Nephron progenitor cell (in vitro differentiated cells): Measurements from ENCODE around the gene PDS5B.
"Not testable (repeated sequence)": the region's sequence is repeated elsewhere in the genome, so short reads cannot be mapped to it uniquely, and the experiment has no call there.

Source experiments
- DNase-seq: peaks from one replicate; pipeline ENCODE4 v3.0.0; 2021
- H3K27ac Mint-ChIP-seq: 2 replicates; pipeline ENCODE4 v1.8.0; 2021; ENCODE audit warnings: mild to moderate bottlenecking, moderate library complexity, mixed read lengths
- H3K27me3 Mint-ChIP-seq: 2 replicates; pipeline ENCODE4 v1.8.0; 2021; ENCODE audit warnings: mild to moderate bottlenecking, low read depth, mixed read lengths; ENCODE audit not compliant: poor library complexity
- H3K36me3 Mint-ChIP-seq: 2 replicates; pipeline ENCODE4 v1.8.0; 2021; ENCODE audit warnings: low read depth, mixed read lengths
- H3K4me1 Mint-ChIP-seq: 2 replicates; pipeline ENCODE4 v1.8.0; 2021; ENCODE audit warnings: mixed read lengths
- H3K4me3 Mint-ChIP-seq: 2 replicates; pipeline ENCODE4 v1.8.0; 2021; ENCODE audit warnings: mild to moderate bottlenecking, moderate library complexity, mixed read lengths
- H3K9me3 Mint-ChIP-seq: 2 replicates; pipeline ENCODE4 v1.8.0; 2021; ENCODE audit warnings: mild to moderate bottlenecking, moderate library complexity, mixed read lengths
- CTCF ChIP-seq: fragments of 200-600 bp; sonication (generic); IDR thresholded peaks from 2 replicates; pipeline ENCODE4 v1.5.0; 2021; ENCODE audit warnings: antibody characterized with exemption

The PDS5B gene

GRCh38 chr13:32821149-32821688 is 235.0 kb downstream of the PDS5B start:
- no peaks in the 10 kb centered on the region for H3K36me3 Mint-ChIP-seq
- peaks cover 8% of the 10 kb centered on the region for H3K27me3 Mint-ChIP-seq
- H3K4me1 Mint-ChIP-seq = peaks cover 5% of the 10 kb centered on the region
- peak overlapping the region; percentile 40 for H3K27ac Mint-ChIP-seq
- DNase-seq = no peak
- H3K9me3 Mint-ChIP-seq = peaks cover 13% of the 10 kb centered on the region
- no peak for TF ChIP-seq CTCF
- no peak overlapping the region for H3K4me3 Mint-ChIP-seq

DNA sequence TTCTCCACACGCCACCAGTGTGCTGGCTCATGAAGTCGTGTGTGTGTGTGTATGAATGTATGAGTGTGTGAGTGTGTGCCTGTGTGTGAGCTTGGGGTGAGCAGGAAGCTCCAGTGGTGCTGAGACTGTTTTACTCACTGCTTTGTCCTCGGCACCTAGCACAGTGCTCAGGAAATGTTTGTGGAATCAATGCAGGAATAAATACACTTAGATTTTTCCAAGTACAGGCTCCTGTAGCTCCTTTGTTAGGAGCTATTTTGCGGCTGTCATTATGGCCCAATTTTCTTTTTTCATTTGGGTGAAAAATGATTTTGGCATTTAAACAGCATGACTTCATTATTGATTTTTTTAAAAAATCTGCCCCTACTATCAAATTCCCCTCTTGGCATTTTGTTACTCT is 236.5 kb downstream of the PDS5B start:
- DNase-seq = no peak
- Mint-ChIP-seq H3K9me3 (no peaks in the 10 kb centered on the region), H3K4me3 (no peak overlapping the region), H3K4me1 (peaks cover 5% of the 10 kb centered on the region), H3K36me3 (no peaks in the 10 kb centered on the region), H3K27me3 (peaks cover 8% of the 10 kb centered on the region), H3K27ac (no peak overlapping the region)
- TF ChIP-seq CTCF = no peak

GRCh38 chr13:32823597-32823996 is 237.3 kb downstream of the PDS5B start:
- TF ChIP-seq CTCF = no peak
- peaks cover 8% of the 10 kb centered on the region for H3K27me3 Mint-ChIP-seq
- H3K27ac Mint-ChIP-seq = no peak overlapping the region
- H3K4me1 Mint-ChIP-seq = peaks cover 7% of the 10 kb centered on the region
- no peak for DNase-seq
- no peaks in the 10 kb centered on the region for H3K9me3 Mint-ChIP-seq
- no peaks in the 10 kb centered on the region for H3K36me3 Mint-ChIP-seq
- no peak overlapping the region for H3K4me3 Mint-ChIP-seq

GRCh38 chr13:32824061-32824460 is 237.8 kb downstream of the PDS5B start:
- Mint-ChIP-seq H3K4me1 (peaks cover 11% of the 10 kb centered on the region), H3K27ac (no peak overlapping the region), H3K4me3 (no peak overlapping the region), H3K36me3 (no peaks in the 10 kb centered on the region), H3K27me3 (peaks cover 4% of the 10 kb centered on the region), H3K9me3 (no peaks in the 10 kb centered on the region)
- no peak for DNase-seq
- no peak for TF ChIP-seq CTCF

DNA sequence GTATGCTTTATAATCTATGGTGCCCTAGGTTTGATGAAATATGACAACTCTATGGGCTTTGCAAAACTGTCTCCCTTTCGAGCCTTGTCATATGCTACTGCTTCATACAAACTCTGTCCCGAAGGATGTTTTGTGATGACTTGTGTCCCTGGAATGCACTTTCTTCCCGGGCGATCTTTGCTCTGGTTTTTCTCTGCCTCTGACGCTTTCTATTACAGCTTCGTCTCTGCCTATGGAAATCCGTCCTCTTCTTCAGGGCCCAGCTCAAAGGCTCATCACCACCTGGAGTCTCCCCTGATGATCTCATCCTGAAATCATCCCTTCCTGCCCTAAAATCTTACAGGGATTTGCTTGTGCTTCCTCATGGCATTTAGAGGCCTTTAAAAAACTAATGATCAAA is 238.4 kb downstream of the PDS5B start:
- Mint-ChIP-seq H3K4me3 (no peak overlapping the region), H3K27me3 (peaks cover 4% of the 10 kb centered on the region), H3K36me3 (no peaks in the 10 kb centered on the region), H3K9me3 (no peaks in the 10 kb centered on the region), H3K27ac (no peak overlapping the region), H3K4me1 (peaks cover 17% of the 10 kb centered on the region)
- no peak for DNase-seq
- TF ChIP-seq CTCF = no peak

GRCh38 chr13:32825481-32825880 is 239.2 kb downstream of the PDS5B start:
- Mint-ChIP-seq H3K27ac (no peak overlapping the region), H3K4me3 (no peak overlapping the region), H3K27me3 (peaks cover 4% of the 10 kb centered on the region)

DNA sequence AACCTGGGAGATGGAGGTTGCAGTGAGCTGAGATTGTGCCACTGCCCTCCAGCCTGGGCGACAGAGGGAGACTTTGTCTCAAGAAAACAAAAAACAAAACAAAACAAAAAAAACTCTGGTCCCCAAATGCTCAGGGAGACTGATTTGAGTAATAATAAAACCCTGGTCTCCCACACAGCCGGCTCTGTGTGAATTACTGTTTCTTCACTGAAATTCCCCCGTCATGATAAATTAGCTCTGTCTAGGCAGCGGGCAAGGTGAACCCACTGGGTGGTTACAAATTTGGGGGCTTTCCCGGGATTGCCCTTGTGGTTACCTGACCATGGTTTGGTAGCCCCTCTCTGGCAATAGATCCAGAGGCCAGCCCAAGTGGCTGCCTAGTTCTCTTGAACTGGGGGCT is 240.1 kb downstream of the PDS5B start:
- not testable (repeated sequence) for H3K36me3 Mint-ChIP-seq, H3K4me3 Mint-ChIP-seq, H3K27me3 Mint-ChIP-seq, H3K9me3 Mint-ChIP-seq, DNase-seq, H3K27ac Mint-ChIP-seq
- peaks cover 34% of the 10 kb centered on the region for H3K4me1 Mint-ChIP-seq

More at GRCh38 chr13:32825481-32825880, 239.2 kb downstream of the PDS5B start:
- no peak for TF ChIP-seq CTCF
- Mint-ChIP-seq H3K4me1 (peaks cover 26% of the 10 kb centered on the region), H3K9me3 (no peaks in the 10 kb centered on the region), H3K36me3 (no peaks in the 10 kb centered on the region)
- no peak for DNase-seq
